Panc1 (cell line): ENCODE results near the gene LETM1. TPM values are rescaled to one million over a fixed set of nuclear protein-coding genes. Genes with fewer than 3 reads are reported as not detected.

Experiments
- ATAC-seq: fragments of 200-7000 bp; cut with Tn5 transposase; 2 replicates; pipeline ENCODE4 v1.9.1; 2020; ENCODE audit warnings: mild to moderate bottlenecking, moderate library complexity
- BruUV-seq: library from RNA; stranded (reverse); fragments of 400-500 nt; replicated peaks from 2 replicates; lab custom pipeline; 2021; lab: Mats Ljungman, UMichigan
- CTCF ChIA-PET: fragments of 300-600 bp; sonication (Branson Sonifier 250); formaldehyde crosslinking; loops from one replicate; lab custom pipeline; 2022; ENCODE audit warnings: antibody characterized with exemption; lab: Charles Lee
- POLR2A ChIA-PET: fragments of 300-600 bp; sonication (Branson Sonifier 250); formaldehyde crosslinking; loops from one replicate; lab custom pipeline; 2022; ENCODE audit warnings: antibody characterized with exemption; lab: Charles Lee
- DNase-seq: peaks from one replicate; pipeline ENCODE4 v3.0.0-alpha.2; 2010; ENCODE audit warnings: low read depth, low spot score
- H3K27ac ChIP-seq: 2 replicates; pipeline ENCODE4 v1.5.1; 2011; ENCODE audit warnings: mild to moderate bottlenecking, low read length, inconsistent platforms
- H3K27me3 ChIP-seq: fragments of 200-500 bp; sonication (Bioruptor generic); 2 replicates; pipeline ENCODE4 v1.6.0; 2014; ENCODE audit warnings: low read length, inconsistent platforms; ENCODE audit not compliant: control insufficient read depth, insufficient read depth
- H3K36me3 ChIP-seq: fragments of 200-500 bp; sonication (Bioruptor generic); 2 replicates; pipeline ENCODE4 v1.5.1; 2014; ENCODE audit warnings: inconsistent platforms, mild to moderate bottlenecking, low read length, moderate library complexity; ENCODE audit not compliant: control insufficient read depth, insufficient read depth
- H3K4me1 ChIP-seq: 2 replicates; pipeline ENCODE4 v1.5.1; 2011; ENCODE audit warnings: inconsistent platforms, mild to moderate bottlenecking, low read length, moderate library complexity; ENCODE audit not compliant: control insufficient read depth, insufficient read depth
- H3K4me3 ChIP-seq, 2 experiments: 2 replicates each; pipeline ENCODE4 v1.5.1; 2011 to 2012; ENCODE audit warnings: low read depth in 2 of 2, low read length in 2 of 2, mild to moderate bottlenecking in 2 of 2, inconsistent platforms in 1 of 2, moderate library complexity in 1 of 2
- H3K9me3 ChIP-seq: fragments of 200-500 bp; sonication (Bioruptor generic); 2 replicates; pipeline ENCODE4 v1.5.1; 2014; ENCODE audit warnings: low read depth, mild to moderate bottlenecking, inconsistent platforms, low read length, moderate library complexity; ENCODE audit not compliant: control insufficient read depth, insufficient read depth
- CTCF ChIP-seq: fragments of 450-650 bp; IDR thresholded peaks from 2 replicates; pipeline ENCODE4 v1.5.1; 2017; ENCODE audit warnings: mild to moderate bottlenecking
- POLR2AphosphoS5 ChIP-seq: IDR thresholded peaks from 2 replicates; pipeline ENCODE4 v1.6.1; 2012; ENCODE audit warnings: mild to moderate bottlenecking, low read depth, low read length, moderate library complexity
- REST ChIP-seq, 2 experiments: IDR thresholded peaks; 2 replicates each; pipeline ENCODE4 v1.6.1; 2011 to 2012; ENCODE audit warnings: low read depth in 2 of 2, control low read depth in 1 of 2, low read length in 1 of 2, mild to moderate bottlenecking in 1 of 2, moderate library complexity in 1 of 2; ENCODE audit not compliant: insufficient read depth in 1 of 2
- SIN3A ChIP-seq: IDR thresholded peaks from 2 replicates; pipeline ENCODE4 v1.6.1; 2012; ENCODE audit warnings: low read depth, mild to moderate bottlenecking, low read length, moderate library complexity, borderline replicate concordance; ENCODE audit not compliant: insufficient read depth
- TCF7L2 ChIP-seq: IDR thresholded peaks from 2 replicates; pipeline ENCODE4 v1.6.1; 2011; ENCODE audit warnings: mild to moderate bottlenecking, low read depth, low read length, inconsistent platforms
- in situ Hi-C: cut with HindIII; loops from 2 replicates; pipeline ENCODE4 v1.10.0; 2016; ENCODE audit warnings: low sequenced_read_pairs, low pct_unique_long_range_greater_than_20kb
- intact Hi-C: fragments of 100-400 bp; cut with micrococcal nuclease; formaldehyde crosslinking; loops from one replicate; pipeline ENCODE4 v1.10.0; 2022; ENCODE audit not compliant: unreplicated experiment
- total RNA-seq: library from RNA; stranded (reverse); gene quantifications from one replicate; pipeline ENCODE4 v1.2.1, GENCODE V29; 2021; ENCODE audit not compliant: unreplicated experiment

The LETM1 gene
- total RNA-seq, 1 experiment from 2014 or later, result 67.6 TPM

- no peak for ATAC-seq
- intact Hi-C loops, result no loop called here
- in situ Hi-C loops, result no loop called here
- BruUV-seq, result no TSS peak
- POLR2A ChIA-PET, result no interaction called here
- no peak for DNase-seq
- Histone ChIP-seq H3K9me3 (no peaks in the 10 kb centered on the region), H3K4me3 (no peak overlapping the region), H3K27me3 (no peaks in the 10 kb centered on the region), H3K4me1 (no peaks in the 10 kb centered on the region), H3K27ac (no peak overlapping the region), H3K36me3 (peaks cover 3% of the 10 kb centered on the region; the same call in 1 of the 2 replicates)
- CTCF ChIA-PET, result no interaction called here
- TF ChIP-seq CTCF (no peak), TCF7L2 (no peak), POLR2AphosphoS5 (no peak), SIN3A (no peak), REST (IDR thresholded peaks at IDR 0.05; ENCODE audit: insufficient read depth in 1 of 2, low read depth in 2 of 2, low read length in 1 of 2) (no peak)
Observed at GRCh38 chr4:1832690-1833089, 23.3 kb downstream of the LETM1 start.

GRCh38 chr4:1831331-1831730, 24.6 kb downstream of the LETM1 start:
- Histone ChIP-seq H3K4me1 (no peaks in the 10 kb centered on the region), H3K36me3 (no peaks in the 10 kb centered on the region), H3K27ac (no peak overlapping the region), H3K4me3 (no peak overlapping the region), H3K9me3 (no peaks in the 10 kb centered on the region), H3K27me3 (no peaks in the 10 kb centered on the region)
- POLR2A ChIA-PET, result no interaction called here
- ATAC-seq, result no peak
- TF ChIP-seq REST (IDR thresholded peaks at IDR 0.05; ENCODE audit: insufficient read depth in 1 of 2, low read depth in 2 of 2, low read length in 1 of 2) (no peak), POLR2AphosphoS5 (no peak), CTCF (no peak), TCF7L2 (no peak), SIN3A (no peak)
- CTCF ChIA-PET, result interaction anchor here (0.5 kb wide), 1 partner anchor 18 kb away, joined by 4 read pairs; no protein-coding TSS in a partner anchor
- BruUV-seq, result no TSS peak
- intact Hi-C loops, result no loop called here
- in situ Hi-C loops, result no loop called here
- no peak for DNase-seq
